PC-3 (cell line): Measurements from ENCODE around the gene SPAAR. TPM values are rescaled to one million over a fixed set of nuclear protein-coding genes. Genes with fewer than 3 reads are reported as not detected.

Source experiments
- ATAC-seq: fragments of 200-7000 bp; cut with Tn5 transposase; 2 replicates; pipeline ENCODE4 v1.9.1; 2020; ENCODE audit warnings: mild to moderate bottlenecking, moderate library complexity
- BruUV-seq: library from RNA; stranded (reverse); fragments of 400-500 nt; replicated peaks from 2 replicates; lab custom pipeline; 2021; lab: Mats Ljungman, UMichigan
- CTCF ChIA-PET: fragments of 300-600 bp; sonication (Branson Sonifier 250); formaldehyde crosslinking; loops from one replicate; lab custom pipeline; 2022; ENCODE audit warnings: antibody characterized with exemption; lab: Charles Lee
- POLR2A ChIA-PET: fragments of 300-600 bp; sonication (Branson Sonifier 250); formaldehyde crosslinking; loops from one replicate; lab custom pipeline; 2022; ENCODE audit warnings: antibody characterized with exemption; ENCODE audit not compliant: unreplicated experiment; lab: Charles Lee
- DNase-seq: peaks from one replicate; pipeline ENCODE4 v3.0.0-alpha.2; 2015
- H2AFZ ChIP-seq: fragments of 300-600 bp; sonication (generic); 2 replicates; pipeline ENCODE4 v1.6.0; 2016; ENCODE audit warnings: antibody characterized with exemption, low read length
- H3F3A ChIP-seq: fragments of 300-600 bp; sonication (generic); one replicate; pipeline ENCODE4 v1.6.0; 2017; ENCODE audit warnings: antibody characterized with exemption, low read length, control low read depth, mild to moderate bottlenecking; ENCODE audit not compliant: unreplicated experiment
- H3K27ac ChIP-seq: fragments of 300-600 bp; sonication (generic); 2 replicates; pipeline ENCODE4 v1.5.1; 2016; ENCODE audit warnings: mild to moderate bottlenecking, low read length
- H3K27me3 ChIP-seq: fragments of 300-600 bp; sonication (generic); 2 replicates; pipeline ENCODE4 v1.6.1; 2016; ENCODE audit warnings: low read length, mixed read lengths
- H3K36me3 ChIP-seq: fragments of 300-600 bp; sonication (generic); 2 replicates; pipeline ENCODE4 v1.6.1; 2016; ENCODE audit warnings: low read depth, mixed run types, low read length, mixed read lengths
- H3K4me1 ChIP-seq: fragments of 300-600 bp; sonication (generic); 2 replicates; pipeline ENCODE4 v1.5.1; 2016; ENCODE audit warnings: low read length; ENCODE audit not compliant: insufficient read depth
- H3K4me2 ChIP-seq: fragments of 300-600 bp; sonication (generic); 2 replicates; pipeline ENCODE4 v1.6.0; 2016; ENCODE audit warnings: low read length
- H3K4me3 ChIP-seq: fragments of 300-600 bp; sonication (generic); 2 replicates; pipeline ENCODE4 v1.5.1; 2016; ENCODE audit warnings: mild to moderate bottlenecking, low read length, mixed read lengths
- H3K79me2 ChIP-seq: fragments of 300-600 bp; sonication (generic); 2 replicates; pipeline ENCODE4 v1.6.1; 2017; ENCODE audit warnings: low read length, mixed read lengths
- H3K9ac ChIP-seq: fragments of 300-600 bp; sonication (generic); 2 replicates; pipeline ENCODE4 v1.6.0; 2016; ENCODE audit warnings: mild to moderate bottlenecking, low read length
- H3K9me2 ChIP-seq: fragments of 300-600 bp; sonication (generic); replicated peaks from 2 replicates; pipeline ENCODE4 v1.6.1; 2016; ENCODE audit warnings: mixed run types, low read length, mixed read lengths
- H3K9me3 ChIP-seq: fragments of 300-600 bp; sonication (generic); 2 replicates; pipeline ENCODE4 v1.6.1; 2016; ENCODE audit warnings: low read length, mixed read lengths
- H4K20me1 ChIP-seq: fragments of 300-600 bp; sonication (generic); 2 replicates; pipeline ENCODE4 v1.6.1; 2016; ENCODE audit warnings: low read length, mixed read lengths
- CTCF ChIP-seq: fragments of 300-600 bp; sonication (generic); conservative IDR thresholded peaks from 2 replicates; pipeline ENCODE4 v1.5.1; 2017; ENCODE audit warnings: antibody characterized with exemption, low read depth, mild to moderate bottlenecking, low read length
- EZH2 ChIP-seq: fragments of 300-600 bp; sonication (generic); IDR thresholded peaks from one replicate; pipeline ENCODE4 v1.6.1; 2017; ENCODE audit warnings: antibody characterized with exemption, mild to moderate bottlenecking, low read length; ENCODE audit not compliant: unreplicated experiment
- EZH2phosphoT487 ChIP-seq: fragments of 300-600 bp; sonication (generic); IDR thresholded peaks from 2 replicates; pipeline ENCODE4 v1.6.1; 2018; ENCODE audit warnings: mild to moderate bottlenecking, antibody characterized with exemption, low read length, borderline replicate concordance
- intact Hi-C: fragments of 100-400 bp; cut with micrococcal nuclease; formaldehyde crosslinking; loops from 2 replicates; pipeline ENCODE4 v1.9.0; 2023
- total RNA-seq: library from RNA; depleted of rRNA; stranded (reverse); fragments of >200 nt; gene quantifications from 2 replicates; pipeline ENCODE4 v1.2.3, GENCODE V29; 2014

The SPAAR gene
- total RNA-seq, 1 experiment from 2014 or later: not detected

- Histone ChIP-seq H3K4me3 (no peak overlapping the region), H3K79me2 (no peaks in the 10 kb centered on the region), H3K4me1 (peaks cover 6% of the 10 kb centered on the region), H3K4me2 (no peak overlapping the region), H3K27ac (no peak overlapping the region), H3K9me3 (no peaks in the 10 kb centered on the region), H3F3A (no peaks in the 10 kb centered on the region), H3K9me2 (no peaks in the 10 kb centered on the region), H2AFZ (no peak overlapping the region), H4K20me1 (no peaks in the 10 kb centered on the region), H3K36me3 (no peaks in the 10 kb centered on the region), H3K9ac (no peak overlapping the region), H3K27me3 (no peaks in the 10 kb centered on the region)
- DNase-seq (no peak), ATAC-seq (no peak)
- CTCF ChIA-PET: no interaction called here
- intact Hi-C loops: no loop called here
- POLR2A ChIA-PET: no interaction called here
- no peak for TF ChIP-seq EZH2
- TF ChIP-seq CTCF: no peak
- no peak for TF ChIP-seq EZH2phosphoT487
- BruUV-seq: no TSS peak
These were observed 31.4 kb downstream of the SPAAR start for GRCh38 chr9:35940458-35941407.

DNA sequence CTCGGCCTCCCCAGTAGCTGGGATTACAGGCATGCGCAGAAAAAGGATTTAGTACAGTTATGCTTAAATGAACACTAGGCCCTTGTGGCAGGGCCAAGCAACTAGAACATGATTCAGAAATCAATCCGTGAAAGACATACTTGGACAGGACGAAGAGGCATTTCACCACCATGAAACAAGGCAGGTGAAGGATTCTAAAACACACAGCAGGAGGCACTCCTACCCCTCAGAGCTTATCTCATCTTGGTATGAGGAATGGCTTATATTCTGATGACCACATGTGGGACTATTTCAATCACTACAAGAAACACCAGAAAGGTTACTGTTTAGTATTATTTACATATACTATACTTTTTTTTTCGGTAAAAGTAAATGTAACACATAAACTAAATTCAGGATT lies 33.0 kb downstream of the SPAAR start:
- H4K20me1 ChIP-seq: no peaks in the 10 kb centered on the region
- ChIA-PET POLR2A (no interaction called here), CTCF (no interaction called here)
- H3K9me3 ChIP-seq: no peaks in the 10 kb centered on the region
- no peak overlapping the region for H2AFZ ChIP-seq
- BruUV-seq: no TSS peak
- no peak overlapping the region for H3K9ac ChIP-seq
- no peaks in the 10 kb centered on the region for H3K27me3 ChIP-seq
- no peaks in the 10 kb centered on the region for H3K79me2 ChIP-seq
- no peak overlapping the region for H3K27ac ChIP-seq
- TF ChIP-seq CTCF: no peak
- TF ChIP-seq EZH2phosphoT487: no peak
- no peak for TF ChIP-seq EZH2
- no peak for ATAC-seq
- no peak overlapping the region for H3K4me2 ChIP-seq
- H3F3A ChIP-seq: no peaks in the 10 kb centered on the region
- H3K4me1 ChIP-seq: peaks cover 8% of the 10 kb centered on the region
- H3K4me3 ChIP-seq: no peak overlapping the region
- intact Hi-C loops: no loop called here
- H3K36me3 ChIP-seq: no peaks in the 10 kb centered on the region
- DNase-seq: no peak
- no peaks in the 10 kb centered on the region for H3K9me2 ChIP-seq

DNA sequence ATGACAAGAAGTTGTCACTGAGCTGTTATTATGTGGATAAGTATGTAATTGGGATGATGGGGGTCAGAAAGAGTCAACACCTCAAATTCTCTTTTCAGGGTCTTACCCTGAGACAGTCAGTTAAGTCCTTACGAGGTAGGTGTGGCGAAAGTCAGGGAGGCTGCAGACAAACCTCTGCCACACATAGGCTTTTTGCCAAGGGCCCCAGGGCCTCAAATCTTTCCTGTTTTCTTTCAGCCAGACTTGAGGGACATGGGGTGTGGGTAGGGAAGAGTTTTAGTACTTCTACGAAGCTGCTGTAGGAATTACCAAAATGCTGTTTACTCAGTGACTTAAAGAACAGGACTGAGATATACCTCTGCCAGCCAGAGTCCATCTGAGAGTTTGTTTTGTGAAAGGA lies 34.9 kb downstream of the SPAAR start:
- H3K4me2 ChIP-seq: no peak overlapping the region
- no peaks in the 10 kb centered on the region for H4K20me1 ChIP-seq
- H3K79me2 ChIP-seq: no peaks in the 10 kb centered on the region
- H2AFZ ChIP-seq: no peak overlapping the region
- H3F3A ChIP-seq: no peaks in the 10 kb centered on the region
- H3K36me3 ChIP-seq: no peaks in the 10 kb centered on the region
- TF ChIP-seq EZH2 (no peak), EZH2phosphoT487 (no peak), CTCF (no peak)
- H3K4me3 ChIP-seq: no peak overlapping the region
- H3K9ac ChIP-seq: no peak overlapping the region
- intact Hi-C loops: no loop called here
- DNase-seq: no peak
- ChIA-PET CTCF (no interaction called here), POLR2A (no interaction called here)
- H3K27ac ChIP-seq: no peak overlapping the region
- peaks cover 8% of the 10 kb centered on the region for H3K4me1 ChIP-seq
- H3K9me3 ChIP-seq: no peaks in the 10 kb centered on the region
- no peaks in the 10 kb centered on the region for H3K27me3 ChIP-seq
- H3K9me2 ChIP-seq: no peaks in the 10 kb centered on the region
- no peak for ATAC-seq
- BruUV-seq: no TSS peak
